ENCODE data around the gene EIF2A. TPM values are rescaled to one million over a fixed set of nuclear protein-coding genes. Genes with fewer than 3 reads are reported as not detected.

EIF2A gene
- total RNA-seq, 1 experiment from 2014 or later, result 74.1 TPM

GRCh38 chr3:150611666-150612065 lies 65.1 kb downstream of the EIF2A start:
- peaks cover 24% of the 10 kb centered on the region for H3K79me2 ChIP-seq (ENCODE audit: insufficient read depth, low read length)
- no peak overlapping the region for H2BK120ac ChIP-seq (ENCODE audit: low read depth, low read length, poor library complexity, severe bottlenecking)
- peaks cover 32 to 44% (median 38%) of the 10 kb centered on the region in 3 experiments for H3K36me3 Mint-ChIP-seq (ENCODE audit: insufficient read depth in 1 of 3, low read depth in 3 of 3)
- no peak overlapping the region for H2BK5ac ChIP-seq (ENCODE audit: insufficient read length, low read length)
- H4K5ac ChIP-seq (ENCODE audit: insufficient read length, low read depth, low read length), result no peak overlapping the region
- no peak overlapping the region for H3K27ac Mint-ChIP-seq
- H3K4ac ChIP-seq (ENCODE audit: low read depth, low read length), result no peak overlapping the region
- H2AK5ac ChIP-seq (ENCODE audit: insufficient read length, low read length), result no peak overlapping the region
- H3K27ac ChIP-seq (ENCODE audit: insufficient read length, low read depth, low read length), result no peak overlapping the region
- H3K23me2 ChIP-seq (ENCODE audit: insufficient read length, low read depth, low read length, poor library complexity, severe bottlenecking), result no peaks in the 10 kb centered on the region
- H3K4me3 Mint-ChIP-seq, result no peak overlapping the region
- H3K14ac ChIP-seq (ENCODE audit: insufficient read depth, low read length), result no peak overlapping the region
- H3K9me3 ChIP-seq (ENCODE audit: control insufficient read depth, low read depth, low read length), result no peaks in the 10 kb centered on the region
- no peaks in the 10 kb centered on the region for H3K27me3 Mint-ChIP-seq (ENCODE audit: low read depth)
- H3K4me1 Mint-ChIP-seq, result peaks cover 17 to 28% of the 10 kb centered on the region in 2 experiments
- H3K4me2 ChIP-seq (ENCODE audit: insufficient read depth, insufficient read length, low read length), result no peak overlapping the region
- H3T11ph ChIP-seq (ENCODE audit: low read length), result no peak overlapping the region
- no peak overlapping the region for H4K8ac ChIP-seq (replicated peaks; ENCODE audit: insufficient read length, low read depth, low read length)
- H3K4me1 ChIP-seq (ENCODE audit: insufficient read depth, low read length), result peaks cover 5% of the 10 kb centered on the region; the same call in 1 of the 2 replicates
- H4K20me1 ChIP-seq (ENCODE audit: control insufficient read depth, insufficient read depth, insufficient read length), result no peaks in the 10 kb centered on the region
- no peak overlapping the region for H3K9ac ChIP-seq (ENCODE audit: extremely low read depth, insufficient read length, low read length)
- H3K56ac ChIP-seq (ENCODE audit: insufficient read length, low read depth, low read length), result no peak overlapping the region
- no CpG with 5 or more reads among the region's 34 CpGs for WGBS (ENCODE audit: extremely low coverage, insufficient read length, low lambda C conversion rate)
- no peak overlapping the region for H2BK15ac ChIP-seq (ENCODE audit: low read depth, low read length)
- H4K91ac ChIP-seq (ENCODE audit: insufficient read length, low read depth, low read length), result no peak overlapping the region
- no peak overlapping the region for H2BK12ac ChIP-seq (ENCODE audit: insufficient read length, low read depth, low read length)
- H3K23ac ChIP-seq (ENCODE audit: insufficient read length, low read depth, low read length), result no peak overlapping the region
- H3K79me1 ChIP-seq (ENCODE audit: insufficient read depth, low read depth, low read length, poor library complexity, severe bottlenecking), result no peaks in the 10 kb centered on the region
- H3K9me3 Mint-ChIP-seq, result peaks cover 4 to 11% of the 10 kb centered on the region in 2 experiments
- TF ChIP-seq, protein P1, sequence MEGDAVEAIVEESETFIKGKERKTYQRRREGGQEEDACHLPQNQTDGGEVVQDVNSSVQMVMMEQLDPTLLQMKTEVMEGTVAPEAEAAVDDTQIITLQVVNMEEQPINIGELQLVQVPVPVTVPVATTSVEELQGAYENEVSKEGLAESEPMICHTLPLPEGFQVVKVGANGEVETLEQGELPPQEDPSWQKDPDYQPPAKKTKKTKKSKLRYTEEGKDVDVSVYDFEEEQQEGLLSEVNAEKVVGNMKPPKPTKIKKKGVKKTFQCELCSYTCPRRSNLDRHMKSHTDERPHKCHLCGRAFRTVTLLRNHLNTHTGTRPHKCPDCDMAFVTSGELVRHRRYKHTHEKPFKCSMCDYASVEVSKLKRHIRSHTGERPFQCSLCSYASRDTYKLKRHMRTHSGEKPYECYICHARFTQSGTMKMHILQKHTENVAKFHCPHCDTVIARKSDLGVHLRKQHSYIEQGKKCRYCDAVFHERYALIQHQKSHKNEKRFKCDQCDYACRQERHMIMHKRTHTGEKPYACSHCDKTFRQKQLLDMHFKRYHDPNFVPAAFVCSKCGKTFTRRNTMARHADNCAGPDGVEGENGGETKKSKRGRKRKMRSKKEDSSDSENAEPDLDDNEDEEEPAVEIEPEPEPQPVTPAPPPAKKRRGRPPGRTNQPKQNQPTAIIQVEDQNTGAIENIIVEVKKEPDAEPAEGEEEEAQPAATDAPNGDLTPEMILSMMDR (conservative IDR thresholded peaks at IDR 0.05), result no peak
- H3K18ac ChIP-seq (ENCODE audit: insufficient read length, low read depth, low read length), result no peak overlapping the region
- H2BK20ac ChIP-seq (ENCODE audit: low read depth, low read length, poor library complexity, severe bottlenecking), result no peak overlapping the region
- DNase-seq, result no peak
- H2AFZ ChIP-seq (ENCODE audit: low read length), result no peak overlapping the region
- no peaks in the 10 kb centered on the region for H3K27me3 ChIP-seq (ENCODE audit: insufficient read depth, low read length)

Data from H9 (cell line).